H1 (cell line): Measurements from ENCODE around the gene CGB7. TPM values are rescaled to one million over a fixed set of nuclear protein-coding genes. Genes with fewer than 3 reads are reported as not detected.
"Not testable (repeated sequence)": the region's sequence is repeated elsewhere in the genome, so short reads cannot be mapped to it uniquely, and the experiment has no call there.

Experiments used
- CTCF ChIA-PET: fragments of 300-600 bp; sonication (Branson Sonifier 250); formaldehyde crosslinking; loops from one replicate; lab custom pipeline; 2021; ENCODE audit not compliant: partially characterized antibody; lab: Charles Lee
- POLR2A ChIA-PET: fragments of 300-600 bp; sonication (Branson Sonifier 250); formaldehyde crosslinking; loops from one replicate; lab custom pipeline; 2021; ENCODE audit warnings: inconsistent platforms; ENCODE audit not compliant: partially characterized antibody; lab: Charles Lee
- DNase-seq, 2 experiments: peaks; one replicate each; pipeline versions ENCODE4 v3.0.0 to v3.0.0-alpha.2; 2010 to 2022; ENCODE audit warnings: low spot score in 2 of 2, low read depth in 1 of 2, mixed read lengths in 1 of 2
- FAIRE-seq: peaks from 2 replicates; lab custom pipeline; 2011; peaks lifted over from hg19 to GRCh38; lab: Jason Lieb, UNC
- H2AFZ ChIP-seq: 2 replicates; pipeline ENCODE4 v1.8.1; 2012; ENCODE audit warnings: low read length, inconsistent platforms
- H2AK5ac ChIP-seq: 2 replicates; pipeline ENCODE4 v1.6.1; 2013; ENCODE audit warnings: low read depth, low read length
- H2BK120ac ChIP-seq: replicated peaks from 2 replicates; pipeline ENCODE3; 2013; ENCODE audit warnings: low read depth, low read length, inconsistent platforms
- H2BK12ac ChIP-seq: 2 replicates; pipeline ENCODE4 v1.6.1; 2013; ENCODE audit warnings: low read depth, low read length
- H2BK15ac ChIP-seq: 2 replicates; pipeline ENCODE4 v1.6.1; 2013; ENCODE audit warnings: low read length
- H2BK20ac ChIP-seq: 2 replicates; pipeline ENCODE4 v1.6.1; 2013; ENCODE audit warnings: low read length
- H2BK5ac ChIP-seq: 2 replicates; pipeline ENCODE4 v1.6.1; 2013; ENCODE audit warnings: low read depth, low read length
- H3K14ac ChIP-seq: 2 replicates; pipeline ENCODE4 v1.6.1; 2013; ENCODE audit warnings: inconsistent platforms; ENCODE audit not compliant: insufficient read length
- H3K18ac ChIP-seq: 2 replicates; pipeline ENCODE4 v1.6.1; 2013; ENCODE audit warnings: low read length; ENCODE audit errors: extremely low read depth
- H3K23ac ChIP-seq: 2 replicates; pipeline ENCODE4 v1.6.1; 2013; ENCODE audit warnings: inconsistent platforms; ENCODE audit not compliant: insufficient read length
- H3K23me2 ChIP-seq: 2 replicates; pipeline ENCODE4 v1.6.1; 2013; ENCODE audit warnings: low read depth, low read length
- H3K27ac ChIP-seq: 2 replicates; pipeline ENCODE4 v1.6.1; 2011; ENCODE audit warnings: low read depth, low read length, inconsistent platforms
- H3K27me3 ChIP-seq, 4 experiments: replicated peaks in 1 of 4; 1 replicate in 1 of 4; 2 replicates in 3 of 4; pipeline versions ENCODE4 v1.6.1 to v1.8.1; 2011 to 2013; ENCODE audit warnings: low read length in 3 of 4, mild to moderate bottlenecking in 3 of 4, inconsistent platforms in 2 of 4, mixed read lengths in 2 of 4, moderate library complexity in 1 of 4; ENCODE audit not compliant: control insufficient read depth in 3 of 4, insufficient read depth in 3 of 4; ENCODE audit errors: extremely low read depth in 1 of 4
- H3K36me3 ChIP-seq, 4 experiments: 2 replicates each; pipeline versions ENCODE4 v1.6.1 to v1.8.1; 2011 to 2013; ENCODE audit warnings: mild to moderate bottlenecking in 4 of 4, low read length in 3 of 4, moderate library complexity in 2 of 4, control low read depth in 1 of 4, inconsistent platforms in 1 of 4; ENCODE audit not compliant: insufficient read depth in 4 of 4, control insufficient read depth in 2 of 4
- H3K4ac ChIP-seq: replicated peaks from 2 replicates; pipeline ENCODE3; 2013; ENCODE audit warnings: low read length, low read depth, mixed read lengths, inconsistent platforms; ENCODE audit not compliant: insufficient read length
- H3K4me1 ChIP-seq, 4 experiments: replicated peaks in 1 of 4; 1 replicate in 1 of 4; 2 replicates in 3 of 4; pipeline versions ENCODE4 v1.6.1 to v1.8.1; 2011 to 2013; ENCODE audit warnings: low read length in 3 of 4, inconsistent platforms in 2 of 4, mixed read lengths in 1 of 4; ENCODE audit not compliant: insufficient read depth in 4 of 4, control insufficient read depth in 3 of 4
- H3K4me2 ChIP-seq, 2 experiments: 2 replicates each; pipeline versions ENCODE4 v1.6.1 to v1.8.1; 2011 to 2013; ENCODE audit warnings: low read depth in 2 of 2, low read length in 2 of 2, control low read depth in 1 of 2, inconsistent platforms in 1 of 2, mild to moderate bottlenecking in 1 of 2; ENCODE audit not compliant: insufficient read depth in 1 of 2
- H3K4me3 ChIP-seq, 4 experiments: fragments of 200-600, 300-600 bp in 1 of 4; sonication (generic), shearing (Covaris generic), sonication (Bioruptor Twin) in 1 of 4; 2 replicates each; pipeline versions ENCODE4 v1.5.1 to v1.8.1; 2011 to 2016; ENCODE audit warnings: low read length in 4 of 4, low read depth in 3 of 4, control low read depth in 2 of 4, inconsistent platforms in 2 of 4, mild to moderate bottlenecking in 2 of 4, mixed read lengths in 1 of 4, moderate library complexity in 1 of 4; ENCODE audit not compliant: insufficient read depth in 2 of 4; ENCODE audit errors: extremely low read depth in 1 of 4
- H3K56ac ChIP-seq: replicated peaks from 2 replicates; pipeline ENCODE3; 2013; ENCODE audit warnings: low read depth, mild to moderate bottlenecking, mixed read lengths, low read length, inconsistent platforms; ENCODE audit not compliant: insufficient read length
- H3K79me1 ChIP-seq: 2 replicates; pipeline ENCODE4 v1.6.1; 2013; ENCODE audit warnings: low read depth, low read length, control low read depth
- H3K79me2 ChIP-seq, 2 experiments: 2 replicates each; pipeline versions ENCODE4 v1.6.1 to v1.8.1; 2012 to 2013; ENCODE audit warnings: low read length in 2 of 2, mild to moderate bottlenecking in 2 of 2, inconsistent platforms in 1 of 2; ENCODE audit not compliant: insufficient read depth in 2 of 2, control insufficient read depth in 1 of 2
- H3K9ac ChIP-seq, 4 experiments: replicated peaks in 1 of 4; 1 replicate in 1 of 4; 2 replicates in 3 of 4; pipeline versions ENCODE4 v1.6.1 to v1.8.1; 2011 to 2013; ENCODE audit warnings: low read depth in 3 of 4, low read length in 3 of 4, control low read depth in 2 of 4, mild to moderate bottlenecking in 2 of 4, moderate library complexity in 2 of 4, inconsistent platforms in 1 of 4; ENCODE audit errors: extremely low read depth in 1 of 4
- H3K9me3 ChIP-seq, 2 experiments: 2 replicates each; pipeline versions ENCODE4 v1.6.1 to v1.8.1; 2012 to 2013; ENCODE audit warnings: mild to moderate bottlenecking in 2 of 2, moderate library complexity in 2 of 2, control low read depth in 1 of 2, inconsistent platforms in 1 of 2, low read depth in 1 of 2, low read length in 1 of 2, mixed read lengths in 1 of 2; ENCODE audit not compliant: insufficient read depth in 2 of 2
- H4K20me1 ChIP-seq, 2 experiments: replicated peaks in 1 of 2; 2 replicates each; pipeline versions ENCODE3 to v1.8.1; 2011 to 2013; ENCODE audit warnings: inconsistent platforms in 2 of 2, low read length in 2 of 2, mild to moderate bottlenecking in 1 of 2; ENCODE audit not compliant: insufficient read depth in 2 of 2, control insufficient read depth in 1 of 2
- H4K5ac ChIP-seq: 2 replicates; pipeline ENCODE4 v1.6.1; 2013; ENCODE audit warnings: low read length, low read depth, mixed read lengths, inconsistent platforms; ENCODE audit not compliant: insufficient read length
- H4K8ac ChIP-seq: 2 replicates; pipeline ENCODE4 v1.8.0; 2013; ENCODE audit warnings: mild to moderate bottlenecking, moderate library complexity, low read length, inconsistent platforms; ENCODE audit not compliant: insufficient read depth; ENCODE audit errors: extremely low read depth
- H4K91ac ChIP-seq: replicated peaks from 2 replicates; pipeline ENCODE3; 2013; ENCODE audit warnings: low read length, mixed read lengths, inconsistent platforms; ENCODE audit not compliant: insufficient read length
- BCL11A ChIP-seq, 2 experiments: IDR thresholded peaks; one replicate each; pipeline ENCODE4 v1.6.1; 2011; ENCODE audit warnings: low read depth in 2 of 2, low read length in 2 of 2, mild to moderate bottlenecking in 2 of 2
- YY1 ChIP-seq: IDR thresholded peaks from 2 replicates; pipeline ENCODE4 v1.6.1; 2011; ENCODE audit warnings: low read depth, mild to moderate bottlenecking, low read length
- WGBS, 2 experiments: shearing (Covaris generic) in 1 of 2; methylation state at CpG; one replicate each; pipeline versions ENCODE4 v1.1.6 to v1.1.7; 2013 to 2015; ENCODE audit warnings: low lambda C conversion rate in 2 of 2, mixed read lengths in 2 of 2, inconsistent platforms in 1 of 2, low coverage in 1 of 2, missing lambda C conversion rate in 1 of 2; ENCODE audit not compliant: insufficient replicate concordance in 2 of 2, insufficient coverage in 1 of 2, insufficient read length in 1 of 2; ENCODE audit errors: extremely low coverage in 1 of 2, missing lambda C conversion rate in 1 of 2; 5-methylcytosine and 5-hydroxymethylcytosine counted together
- polyA plus RNA-seq, 7 experiments: library from polyadenylated mRNA; depleted of rRNA in 3 of 7; stranded (reverse) in 5 of 7; unstranded in 2 of 7; fragments of >200 nt in 5 of 7; fragments of 200-250 nt in 2 of 7; gene quantifications; 1 replicate in 5 of 7; 2 replicates in 1 of 7; 4 replicates in 1 of 7; pipeline versions ENCODE4 v1.2.1 to v1.2.3, GENCODE V29; 2011 to 2013; ENCODE audit warnings: missing spikeins in 2 of 7, mixed read lengths in 2 of 7
- total RNA-seq: library from RNA; stranded (reverse); fragmentation: NEBNext Ultra II Directional; extraction: Animal tissue kit (Norgen Biotek cat#: 25700); gene quantifications from 2 replicates; pipeline ENCODE4 v1.2.1, GENCODE V29; 2021

The CGB7 gene
- total and polyA plus RNA-seq, 2 of the 8 experiments (the other 6 are each of a cell fraction or from before 2014, with no cell fraction given): 1.2 to 2.2 TPM

GRCh38 chr19:49056101-49056901 is 1.2 kb downstream of the CGB7 start (continued):
- TF ChIP-seq YY1 (no peak), BCL11A (IDR thresholded peaks at IDR 0.05; ENCODE audit: low read depth in 2 of 2, low read length in 2 of 2) (no peak)

GRCh38 chr19:49050376-49051033 is 7.0 kb downstream of the CGB7 start:
- H3K4ac ChIP-seq, H3K9ac ChIP-seq, H3K27me3 ChIP-seq, H3K36me3 ChIP-seq, H2BK5ac ChIP-seq, H3K4me3 ChIP-seq, H3K4me1 ChIP-seq, H3K18ac ChIP-seq, H3K79me1 ChIP-seq, H3K79me2 ChIP-seq, H3K56ac ChIP-seq, H2BK15ac ChIP-seq, DNase-seq, H4K20me1 ChIP-seq, H2BK12ac ChIP-seq, H3K14ac ChIP-seq, H3K23ac ChIP-seq, H2AFZ ChIP-seq, H4K8ac ChIP-seq, H2BK20ac ChIP-seq, H2AK5ac ChIP-seq, FAIRE-seq, H3K27ac ChIP-seq, H3K4me2 ChIP-seq, H3K9me3 ChIP-seq, H3K23me2 ChIP-seq, H2BK120ac ChIP-seq, POLR2A ChIA-PET, H4K91ac ChIP-seq, H4K5ac ChIP-seq: not testable (repeated sequence)
- WGBS, 2 experiments: 84% methylated on average over 24 of the region's 24 CpGs; no CpG with 5 or more reads in 1 of the 2 experiments
- CTCF ChIA-PET: interaction anchor here (0.6 kb wide), 1 partner anchor 625 kb away, joined by 3 read pairs; no protein-coding TSS in a partner anchor
